CD14-positive monocyte (primary cell): Measurements from ENCODE around the gene PTPRO. TPM values are rescaled to one million over a fixed set of nuclear protein-coding genes. Genes with fewer than 3 reads are reported as not detected.

Source experiments
- DNase-seq, 3 donors: peaks; one replicate each; pipeline ENCODE4 v3.0.0-alpha.2; 2011 to 2022
- H2AFZ ChIP-seq: 2 replicates; pipeline ENCODE4 v1.6.0; 2012; ENCODE audit warnings: mild to moderate bottlenecking, low read depth, low read length, inconsistent platforms; ENCODE audit not compliant: insufficient read depth, poor library complexity, severe bottlenecking
- H3K27ac ChIP-seq, 2 donors: 1 replicate in 1 of 2; 2 replicates in 1 of 2; pipeline ENCODE4 v1.5.1; 2012 to 2013; ENCODE audit warnings: low read length in 2 of 2, control low read depth in 1 of 2, inconsistent platforms in 1 of 2, low read depth in 1 of 2, mild to moderate bottlenecking in 1 of 2
- H3K27me3 ChIP-seq, 2 donors: one replicate each; pipeline versions ENCODE4 v1.6.0 to v1.6.1; 2011 to 2013; ENCODE audit warnings: low read length in 2 of 2; ENCODE audit not compliant: control insufficient read depth in 2 of 2, insufficient read depth in 2 of 2
- H3K36me3 ChIP-seq, 2 donors: replicated peaks in 1 of 2; 1 replicate in 1 of 2; 2 replicates in 1 of 2; pipeline versions ENCODE4 v1.5.1 to v1.6.1; 2012 to 2013; ENCODE audit warnings: low read length in 2 of 2, control low read depth in 1 of 2, inconsistent platforms in 1 of 2, mild to moderate bottlenecking in 1 of 2; ENCODE audit not compliant: insufficient read depth in 2 of 2, control insufficient read depth in 1 of 2
- H3K4me1 ChIP-seq, 2 donors: 1 replicate in 1 of 2; 2 replicates in 1 of 2; pipeline versions ENCODE4 v1.5.1 to v1.6.1; 2012 to 2013; ENCODE audit warnings: low read length in 2 of 2, control low read depth in 1 of 2, inconsistent platforms in 1 of 2, mild to moderate bottlenecking in 1 of 2, moderate library complexity in 1 of 2; ENCODE audit not compliant: insufficient read depth in 2 of 2, control insufficient read depth in 1 of 2
- H3K4me2 ChIP-seq: replicated peaks from 2 replicates; pipeline ENCODE3; 2012; ENCODE audit warnings: low read length, moderate library complexity, mild to moderate bottlenecking; ENCODE audit not compliant: poor library complexity, severe bottlenecking; ENCODE audit errors: extremely low read depth
- H3K4me3 ChIP-seq, 3 experiments: fragments of 200-600 bp in 1 of 3; sonication (generic) in 1 of 3; replicated peaks in 1 of 3; 1 replicate in 2 of 3; 2 replicates in 1 of 3; pipeline ENCODE4 v1.5.1; 2011 to 2013; ENCODE audit warnings: low read length in 3 of 3, mild to moderate bottlenecking in 3 of 3, control low read depth in 2 of 3, low read depth in 2 of 3, inconsistent platforms in 1 of 3, moderate library complexity in 1 of 3
- H3K79me2 ChIP-seq: 2 replicates; pipeline ENCODE4 v1.6.0; 2012; ENCODE audit warnings: mild to moderate bottlenecking, control low read depth, inconsistent platforms, low read length, moderate library complexity; ENCODE audit not compliant: insufficient read depth
- H3K9ac ChIP-seq: 2 replicates; pipeline ENCODE4 v1.6.0; 2017; ENCODE audit warnings: low read length, mild to moderate bottlenecking; ENCODE audit not compliant: insufficient read depth, poor library complexity, severe bottlenecking
- H3K9me3 ChIP-seq, 2 donors: replicated peaks in 1 of 2; 1 replicate in 1 of 2; 2 replicates in 1 of 2; pipeline versions ENCODE4 v1.5.1 to v1.6.1; 2012 to 2013; ENCODE audit warnings: low read length in 2 of 2, control low read depth in 1 of 2; ENCODE audit not compliant: control insufficient read depth in 1 of 2, insufficient read depth in 1 of 2
- H4K20me1 ChIP-seq: 2 replicates; pipeline ENCODE4 v1.6.0; 2012; ENCODE audit warnings: mild to moderate bottlenecking, low read length, control low read depth, moderate library complexity; ENCODE audit not compliant: insufficient read depth
- H3K27ac Mint-ChIP-seq, 7 donors: one replicate each; pipeline ENCODE4 v1.8.0; 2020; ENCODE audit warnings: mild to moderate bottlenecking in 7 of 7, mixed read lengths in 7 of 7, moderate library complexity in 6 of 7, inconsistent platforms in 2 of 7
- H3K27me3 Mint-ChIP-seq, 3 donors: one replicate each; pipeline ENCODE4 v1.8.0; 2021 to 2022; ENCODE audit warnings: low read depth in 3 of 3, mild to moderate bottlenecking in 3 of 3, mixed read lengths in 3 of 3, moderate library complexity in 3 of 3, inconsistent platforms in 1 of 3
- H3K36me3 Mint-ChIP-seq, 2 donors: one replicate each; pipeline ENCODE4 v1.8.0; 2020; ENCODE audit warnings: mixed read lengths in 2 of 2, inconsistent platforms in 1 of 2, mild to moderate bottlenecking in 1 of 2
- H3K4me1 Mint-ChIP-seq: one replicate; pipeline ENCODE4 v1.8.0; 2020; ENCODE audit warnings: mild to moderate bottlenecking, mixed read lengths
- H3K4me3 Mint-ChIP-seq, 2 donors: one replicate each; pipeline ENCODE4 v1.8.0; 2020; ENCODE audit warnings: mild to moderate bottlenecking in 2 of 2, mixed read lengths in 2 of 2, moderate library complexity in 1 of 2
- H3K9me3 Mint-ChIP-seq, 7 donors: one replicate each; pipeline ENCODE4 v1.8.0; 2020 to 2022; ENCODE audit warnings: mixed read lengths in 7 of 7, mild to moderate bottlenecking in 6 of 7, moderate library complexity in 6 of 7, inconsistent platforms in 2 of 7
- CTCF ChIP-seq: fragments of 200-600 bp; IDR thresholded peaks from one replicate; pipeline ENCODE4 v1.8.0; 2022; ENCODE audit warnings: antibody characterized with exemption, mild to moderate bottlenecking
- WGBS: methylation state at CpG from one replicate; pipeline ENCODE4 v1.1.5; 2013; ENCODE audit warnings: missing lambda C conversion rate; ENCODE audit not compliant: insufficient coverage; 5-methylcytosine and 5-hydroxymethylcytosine counted together
- intact Hi-C, 2 donors: fragments of 100-400 bp; cut with micrococcal nuclease; formaldehyde crosslinking; loops; one replicate each; pipeline versions ENCODE4 v1.15.0 to v1.15.1; 2023
- polyA plus RNA-seq, 3 donors: library from polyadenylated mRNA; depleted of rRNA in 1 of 3; unstranded in 2 of 3; stranded (reverse) in 1 of 3; fragments of 300-500 nt in 2 of 3; fragments of >200 nt in 1 of 3; fragmentation: Illumina TruSeq in 2 of 3; gene quantifications; 1 replicate in 2 of 3; 2 replicates in 1 of 3; pipeline ENCODE4 v1.2.3, GENCODE V29; 2012 to 2021

The PTPRO gene
- polyA plus RNA-seq, 3 donors: 3.1 to 12.0 (median 4.7) TPM

DNA sequence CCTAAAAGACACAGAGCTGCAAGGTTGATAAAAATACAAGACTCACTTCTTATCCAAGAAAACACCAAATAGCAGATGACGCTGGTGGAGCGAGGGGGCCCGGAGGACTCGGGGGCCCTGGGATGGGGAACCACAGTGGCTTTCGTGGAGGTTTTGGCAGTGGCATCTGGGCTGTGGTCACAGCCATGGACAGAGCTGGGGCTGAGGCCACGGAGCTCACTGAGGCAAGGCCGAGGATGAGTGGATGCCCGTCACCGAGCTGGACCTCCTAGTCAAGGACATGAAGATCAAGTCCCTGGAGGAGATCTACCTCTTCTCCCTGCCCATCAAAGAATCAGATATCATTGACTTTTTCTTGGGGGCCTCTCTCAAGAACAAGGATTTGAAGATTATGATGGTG, 117.2 kb downstream of the PTPRO start:
- no peak for DNase-seq
- H3K27ac ChIP-seq: no peak overlapping the region
- H3K4me3 ChIP-seq: no peak overlapping the region
- no peak for TF ChIP-seq CTCF
- no peaks in the 10 kb centered on the region for H3K27me3 ChIP-seq
- 98% methylated on average over 8 of the region's 9 CpGs for WGBS
- Mint-ChIP-seq H3K9me3 (peaks cover 4 to 16% (median 7%) of the 10 kb centered on the region in 7 donors), H3K27ac (no peak overlapping the region), H3K4me1 (no peaks in the 10 kb centered on the region), H3K36me3 (no peaks in the 10 kb centered on the region), H3K4me3 (no peak overlapping the region), H3K27me3 (peaks cover 0 to 3% (median 0%) of the 10 kb centered on the region in 3 donors)
- H3K4me1 ChIP-seq: no peaks in the 10 kb centered on the region
- intact Hi-C loops: no loop called here
- H3K9me3 ChIP-seq: peaks cover 4 to 16% of the 10 kb centered on the region in 2 donors
- H3K4me2 ChIP-seq: no peak overlapping the region
- H2AFZ ChIP-seq: no peak overlapping the region
- no peaks in the 10 kb centered on the region for H4K20me1 ChIP-seq
- no peak overlapping the region for H3K9ac ChIP-seq
- H3K79me2 ChIP-seq: no peaks in the 10 kb centered on the region
- H3K36me3 ChIP-seq: no peaks in the 10 kb centered on the region

GRCh38 chr12:15443050-15443449, 120.7 kb downstream of the PTPRO start:
- no peak overlapping the region for H3K27ac ChIP-seq
- no peak overlapping the region for H3K4me2 ChIP-seq
- H3K79me2 ChIP-seq: no peaks in the 10 kb centered on the region
- no peak overlapping the region for H3K9ac ChIP-seq
- Mint-ChIP-seq H3K36me3 (no peaks in the 10 kb centered on the region), H3K27me3 (peaks cover 0 to 2% (median 0%) of the 10 kb centered on the region in 3 donors), H3K4me3 (no peak overlapping the region), H3K9me3 (peaks cover 0 to 9% (median 4%) of the 10 kb centered on the region in 7 donors), H3K27ac (no peak overlapping the region), H3K4me1 (no peaks in the 10 kb centered on the region)
- intact Hi-C loops: no loop called here
- DNase-seq: no peak
- no peaks in the 10 kb centered on the region for H3K4me1 ChIP-seq
- H3K36me3 ChIP-seq: no peaks in the 10 kb centered on the region
- no peak overlapping the region for H3K4me3 ChIP-seq
- TF ChIP-seq CTCF: no peak
- H4K20me1 ChIP-seq: no peaks in the 10 kb centered on the region
- H2AFZ ChIP-seq: no peak overlapping the region
- no CpG with 5 or more reads among the region's 3 CpGs for WGBS
- H3K9me3 ChIP-seq: peaks cover 4 to 6% of the 10 kb centered on the region in 2 donors
- no peaks in the 10 kb centered on the region for H3K27me3 ChIP-seq
